K562 (cell line): ENCODE measurements around the gene PHKG2. TPM values are rescaled to one million over a fixed set of nuclear protein-coding genes. Genes with fewer than 3 reads are reported as not detected.

Experiments
- CBX5 ChIP-seq: IDR thresholded peaks from 2 replicates; pipeline ENCODE4 v1.6.1; 2014; ENCODE audit warnings: low read depth, borderline replicate concordance
- FUS ChIP-seq: fragments of 200-400 bp; formaldehyde crosslinking; optimal IDR thresholded peaks from 2 replicates; pipeline ENCODE3; 2017; ENCODE audit warnings: low read depth, low read length
- MTA2 ChIP-seq: fragments of 450-650 bp; IDR thresholded peaks from 2 replicates; pipeline ENCODE4 v1.6.1; 2016; ENCODE audit warnings: low read depth
- NR2C1 ChIP-seq, 2 experiments: fragments of 450-650 bp; IDR thresholded peaks; 2 replicates each; pipeline ENCODE4 v1.6.1; 2017; ENCODE audit warnings: mild to moderate bottlenecking in 2 of 2, antibody characterized with exemption in 1 of 2, inconsistent platforms in 1 of 2, missing compliant biosample characterization in 1 of 2, missing genetic modification characterization in 1 of 2
- SAFB2 ChIP-seq: fragments of 200-400 bp; formaldehyde crosslinking; IDR thresholded peaks from 2 replicates; pipeline ENCODE4 v1.6.1; 2018; ENCODE audit warnings: borderline replicate concordance, low read length, low read depth, moderate library complexity; ENCODE audit not compliant: severe bottlenecking
- polyA plus RNA-seq, 8 experiments: library from polyadenylated mRNA; depleted of rRNA in 4 of 8; stranded (reverse) in 5 of 8; unstranded in 3 of 8; fragments of >200 nt; fragmentation: Nextera tagmentation in 2 of 8; fragmentation: Illumina TruSeq in 1 of 8; extraction: Ambion mirVana in 2 of 8; extraction: Trizol in 1 of 8; gene quantifications; 2 replicates each; pipeline versions ENCODE4 v1.2.1 to v1.2.3, GENCODE V29; 2011 to 2014; ENCODE audit warnings: inconsistent platforms in 1 of 8, missing spikeins in 1 of 8
- total RNA-seq, 7 experiments: library from RNA; depleted of rRNA in 6 of 7; stranded (reverse); fragments of >200 nt in 6 of 7; fragmentation: Illumina TruSeq in 2 of 7; extraction: Trizol in 2 of 7; gene quantifications; 2 replicates each; pipeline versions ENCODE4 v1.2.1 to v1.2.3, GENCODE V29; 2011 to 2021; ENCODE audit warnings: low replicate concordance in 1 of 7
- TF ChIP-seq, protein P1 (sequence below), 2 experiments: fragments of 150-350 bp in 1 of 2; IDR thresholded peaks; 2 replicates each; pipeline ENCODE4 v1.6.1; 2012 to 2016; ENCODE audit warnings: low read depth in 2 of 2, low read length in 2 of 2, mild to moderate bottlenecking in 1 of 2, moderate library complexity in 1 of 2
- TF ChIP-seq, protein P2 (sequence below): fragments of 450-650 bp; IDR thresholded peaks from 2 replicates; pipeline ENCODE4 v1.6.1; 2016; ENCODE audit warnings: mild to moderate bottlenecking, moderate library complexity
- TF ChIP-seq, protein P3 (sequence below): fragments of 450-650 bp; IDR thresholded peaks from 2 replicates; pipeline ENCODE4 v1.6.1; 2016; ENCODE audit warnings: mild to moderate bottlenecking

The PHKG2 gene
- total and polyA plus RNA-seq, 9 of the 15 experiments (the other 6 are each of a cell fraction or from before 2014, with no cell fraction given) = 5.8 to 54.2 (median 30.7) TPM

DNA sequence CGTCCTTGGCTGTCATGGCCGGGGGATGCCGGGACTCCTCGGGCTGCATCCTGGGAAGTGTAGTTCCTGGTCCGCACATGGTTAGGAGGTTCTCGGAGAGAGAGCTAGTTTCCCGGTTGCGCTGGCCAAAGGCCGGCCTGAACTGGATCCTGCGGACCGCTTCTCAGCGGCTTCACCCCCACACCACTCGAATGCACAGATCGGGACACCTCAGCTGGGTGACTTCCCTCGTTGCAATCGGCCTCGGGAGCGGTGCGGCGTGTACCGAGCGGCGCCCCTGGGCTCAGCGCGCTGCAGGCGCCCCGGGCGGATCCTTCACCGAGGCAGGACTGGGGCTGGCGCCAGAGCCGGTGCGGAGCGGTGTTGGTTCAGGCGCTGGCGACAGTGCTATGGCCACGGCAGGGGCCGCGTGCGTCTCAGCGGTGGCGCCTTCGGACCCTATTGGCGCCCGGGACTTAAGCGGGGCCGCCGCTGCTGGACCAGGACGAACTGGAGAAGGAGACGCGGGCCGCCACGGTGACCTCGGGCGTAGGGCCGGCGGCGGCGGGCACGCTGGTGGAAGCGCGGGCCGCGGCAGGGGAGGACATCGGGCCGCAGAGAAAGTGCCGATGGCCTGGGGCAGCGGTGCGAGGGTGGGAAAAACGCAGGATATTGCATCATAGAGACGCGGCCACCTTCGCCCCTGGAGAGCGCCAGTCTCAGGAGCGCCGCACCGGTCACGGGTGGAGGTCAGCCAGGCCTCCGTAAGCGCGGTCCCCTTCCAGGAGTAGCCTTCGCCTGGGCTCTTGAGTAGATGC is 27.4 kb downstream of the PHKG2 start (continued):
- TF ChIP-seq, protein P1, sequence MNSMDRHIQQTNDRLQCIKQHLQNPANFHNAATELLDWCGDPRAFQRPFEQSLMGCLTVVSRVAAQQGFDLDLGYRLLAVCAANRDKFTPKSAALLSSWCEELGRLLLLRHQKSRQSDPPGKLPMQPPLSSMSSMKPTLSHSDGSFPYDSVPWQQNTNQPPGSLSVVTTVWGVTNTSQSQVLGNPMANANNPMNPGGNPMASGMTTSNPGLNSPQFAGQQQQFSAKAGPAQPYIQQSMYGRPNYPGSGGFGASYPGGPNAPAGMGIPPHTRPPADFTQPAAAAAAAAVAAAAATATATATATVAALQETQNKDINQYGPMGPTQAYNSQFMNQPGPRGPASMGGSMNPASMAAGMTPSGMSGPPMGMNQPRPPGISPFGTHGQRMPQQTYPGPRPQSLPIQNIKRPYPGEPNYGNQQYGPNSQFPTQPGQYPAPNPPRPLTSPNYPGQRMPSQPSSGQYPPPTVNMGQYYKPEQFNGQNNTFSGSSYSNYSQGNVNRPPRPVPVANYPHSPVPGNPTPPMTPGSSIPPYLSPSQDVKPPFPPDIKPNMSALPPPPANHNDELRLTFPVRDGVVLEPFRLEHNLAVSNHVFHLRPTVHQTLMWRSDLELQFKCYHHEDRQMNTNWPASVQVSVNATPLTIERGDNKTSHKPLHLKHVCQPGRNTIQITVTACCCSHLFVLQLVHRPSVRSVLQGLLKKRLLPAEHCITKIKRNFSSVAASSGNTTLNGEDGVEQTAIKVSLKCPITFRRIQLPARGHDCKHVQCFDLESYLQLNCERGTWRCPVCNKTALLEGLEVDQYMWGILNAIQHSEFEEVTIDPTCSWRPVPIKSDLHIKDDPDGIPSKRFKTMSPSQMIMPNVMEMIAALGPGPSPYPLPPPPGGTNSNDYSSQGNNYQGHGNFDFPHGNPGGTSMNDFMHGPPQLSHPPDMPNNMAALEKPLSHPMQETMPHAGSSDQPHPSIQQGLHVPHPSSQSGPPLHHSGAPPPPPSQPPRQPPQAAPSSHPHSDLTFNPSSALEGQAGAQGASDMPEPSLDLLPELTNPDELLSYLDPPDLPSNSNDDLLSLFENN (IDR thresholded peaks at IDR 0.05; ENCODE audit: low read depth in 2 of 2, low read length in 2 of 2) = peak in 1 of 2 experiments; percentile 52; a peak in 1 of 4 replicates
- TF ChIP-seq, protein P2, sequence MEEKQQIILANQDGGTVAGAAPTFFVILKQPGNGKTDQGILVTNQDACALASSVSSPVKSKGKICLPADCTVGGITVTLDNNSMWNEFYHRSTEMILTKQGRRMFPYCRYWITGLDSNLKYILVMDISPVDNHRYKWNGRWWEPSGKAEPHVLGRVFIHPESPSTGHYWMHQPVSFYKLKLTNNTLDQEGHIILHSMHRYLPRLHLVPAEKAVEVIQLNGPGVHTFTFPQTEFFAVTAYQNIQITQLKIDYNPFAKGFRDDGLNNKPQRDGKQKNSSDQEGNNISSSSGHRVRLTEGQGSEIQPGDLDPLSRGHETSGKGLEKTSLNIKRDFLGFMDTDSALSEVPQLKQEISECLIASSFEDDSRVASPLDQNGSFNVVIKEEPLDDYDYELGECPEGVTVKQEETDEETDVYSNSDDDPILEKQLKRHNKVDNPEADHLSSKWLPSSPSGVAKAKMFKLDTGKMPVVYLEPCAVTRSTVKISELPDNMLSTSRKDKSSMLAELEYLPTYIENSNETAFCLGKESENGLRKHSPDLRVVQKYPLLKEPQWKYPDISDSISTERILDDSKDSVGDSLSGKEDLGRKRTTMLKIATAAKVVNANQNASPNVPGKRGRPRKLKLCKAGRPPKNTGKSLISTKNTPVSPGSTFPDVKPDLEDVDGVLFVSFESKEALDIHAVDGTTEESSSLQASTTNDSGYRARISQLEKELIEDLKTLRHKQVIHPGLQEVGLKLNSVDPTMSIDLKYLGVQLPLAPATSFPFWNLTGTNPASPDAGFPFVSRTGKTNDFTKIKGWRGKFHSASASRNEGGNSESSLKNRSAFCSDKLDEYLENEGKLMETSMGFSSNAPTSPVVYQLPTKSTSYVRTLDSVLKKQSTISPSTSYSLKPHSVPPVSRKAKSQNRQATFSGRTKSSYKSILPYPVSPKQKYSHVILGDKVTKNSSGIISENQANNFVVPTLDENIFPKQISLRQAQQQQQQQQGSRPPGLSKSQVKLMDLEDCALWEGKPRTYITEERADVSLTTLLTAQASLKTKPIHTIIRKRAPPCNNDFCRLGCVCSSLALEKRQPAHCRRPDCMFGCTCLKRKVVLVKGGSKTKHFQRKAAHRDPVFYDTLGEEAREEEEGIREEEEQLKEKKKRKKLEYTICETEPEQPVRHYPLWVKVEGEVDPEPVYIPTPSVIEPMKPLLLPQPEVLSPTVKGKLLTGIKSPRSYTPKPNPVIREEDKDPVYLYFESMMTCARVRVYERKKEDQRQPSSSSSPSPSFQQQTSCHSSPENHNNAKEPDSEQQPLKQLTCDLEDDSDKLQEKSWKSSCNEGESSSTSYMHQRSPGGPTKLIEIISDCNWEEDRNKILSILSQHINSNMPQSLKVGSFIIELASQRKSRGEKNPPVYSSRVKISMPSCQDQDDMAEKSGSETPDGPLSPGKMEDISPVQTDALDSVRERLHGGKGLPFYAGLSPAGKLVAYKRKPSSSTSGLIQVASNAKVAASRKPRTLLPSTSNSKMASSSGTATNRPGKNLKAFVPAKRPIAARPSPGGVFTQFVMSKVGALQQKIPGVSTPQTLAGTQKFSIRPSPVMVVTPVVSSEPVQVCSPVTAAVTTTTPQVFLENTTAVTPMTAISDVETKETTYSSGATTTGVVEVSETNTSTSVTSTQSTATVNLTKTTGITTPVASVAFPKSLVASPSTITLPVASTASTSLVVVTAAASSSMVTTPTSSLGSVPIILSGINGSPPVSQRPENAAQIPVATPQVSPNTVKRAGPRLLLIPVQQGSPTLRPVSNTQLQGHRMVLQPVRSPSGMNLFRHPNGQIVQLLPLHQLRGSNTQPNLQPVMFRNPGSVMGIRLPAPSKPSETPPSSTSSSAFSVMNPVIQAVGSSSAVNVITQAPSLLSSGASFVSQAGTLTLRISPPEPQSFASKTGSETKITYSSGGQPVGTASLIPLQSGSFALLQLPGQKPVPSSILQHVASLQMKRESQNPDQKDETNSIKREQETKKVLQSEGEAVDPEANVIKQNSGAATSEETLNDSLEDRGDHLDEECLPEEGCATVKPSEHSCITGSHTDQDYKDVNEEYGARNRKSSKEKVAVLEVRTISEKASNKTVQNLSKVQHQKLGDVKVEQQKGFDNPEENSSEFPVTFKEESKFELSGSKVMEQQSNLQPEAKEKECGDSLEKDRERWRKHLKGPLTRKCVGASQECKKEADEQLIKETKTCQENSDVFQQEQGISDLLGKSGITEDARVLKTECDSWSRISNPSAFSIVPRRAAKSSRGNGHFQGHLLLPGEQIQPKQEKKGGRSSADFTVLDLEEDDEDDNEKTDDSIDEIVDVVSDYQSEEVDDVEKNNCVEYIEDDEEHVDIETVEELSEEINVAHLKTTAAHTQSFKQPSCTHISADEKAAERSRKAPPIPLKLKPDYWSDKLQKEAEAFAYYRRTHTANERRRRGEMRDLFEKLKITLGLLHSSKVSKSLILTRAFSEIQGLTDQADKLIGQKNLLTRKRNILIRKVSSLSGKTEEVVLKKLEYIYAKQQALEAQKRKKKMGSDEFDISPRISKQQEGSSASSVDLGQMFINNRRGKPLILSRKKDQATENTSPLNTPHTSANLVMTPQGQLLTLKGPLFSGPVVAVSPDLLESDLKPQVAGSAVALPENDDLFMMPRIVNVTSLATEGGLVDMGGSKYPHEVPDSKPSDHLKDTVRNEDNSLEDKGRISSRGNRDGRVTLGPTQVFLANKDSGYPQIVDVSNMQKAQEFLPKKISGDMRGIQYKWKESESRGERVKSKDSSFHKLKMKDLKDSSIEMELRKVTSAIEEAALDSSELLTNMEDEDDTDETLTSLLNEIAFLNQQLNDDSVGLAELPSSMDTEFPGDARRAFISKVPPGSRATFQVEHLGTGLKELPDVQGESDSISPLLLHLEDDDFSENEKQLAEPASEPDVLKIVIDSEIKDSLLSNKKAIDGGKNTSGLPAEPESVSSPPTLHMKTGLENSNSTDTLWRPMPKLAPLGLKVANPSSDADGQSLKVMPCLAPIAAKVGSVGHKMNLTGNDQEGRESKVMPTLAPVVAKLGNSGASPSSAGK = peak; percentile 77
- TF ChIP-seq CBX5 (no peak), SAFB2 (no peak), NR2C1 (IDR thresholded peaks at IDR 0.05) (peak; percentile 54; the same call in 1 of the 2 replicates), NR2C1 (tag; IDR thresholded peaks at IDR 0.05) (peak; percentile 81), MTA2 (no peak), FUS (peak; percentile 92)
- TF ChIP-seq, protein P3, sequence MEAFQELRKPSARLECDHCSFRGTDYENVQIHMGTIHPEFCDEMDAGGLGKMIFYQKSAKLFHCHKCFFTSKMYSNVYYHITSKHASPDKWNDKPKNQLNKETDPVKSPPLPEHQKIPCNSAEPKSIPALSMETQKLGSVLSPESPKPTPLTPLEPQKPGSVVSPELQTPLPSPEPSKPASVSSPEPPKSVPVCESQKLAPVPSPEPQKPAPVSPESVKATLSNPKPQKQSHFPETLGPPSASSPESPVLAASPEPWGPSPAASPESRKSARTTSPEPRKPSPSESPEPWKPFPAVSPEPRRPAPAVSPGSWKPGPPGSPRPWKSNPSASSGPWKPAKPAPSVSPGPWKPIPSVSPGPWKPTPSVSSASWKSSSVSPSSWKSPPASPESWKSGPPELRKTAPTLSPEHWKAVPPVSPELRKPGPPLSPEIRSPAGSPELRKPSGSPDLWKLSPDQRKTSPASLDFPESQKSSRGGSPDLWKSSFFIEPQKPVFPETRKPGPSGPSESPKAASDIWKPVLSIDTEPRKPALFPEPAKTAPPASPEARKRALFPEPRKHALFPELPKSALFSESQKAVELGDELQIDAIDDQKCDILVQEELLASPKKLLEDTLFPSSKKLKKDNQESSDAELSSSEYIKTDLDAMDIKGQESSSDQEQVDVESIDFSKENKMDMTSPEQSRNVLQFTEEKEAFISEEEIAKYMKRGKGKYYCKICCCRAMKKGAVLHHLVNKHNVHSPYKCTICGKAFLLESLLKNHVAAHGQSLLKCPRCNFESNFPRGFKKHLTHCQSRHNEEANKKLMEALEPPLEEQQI = no peak
